K562 (cell line): Measurements from ENCODE around the gene DBT. TPM values are rescaled to one million over a fixed set of nuclear protein-coding genes. Genes with fewer than 3 reads are reported as not detected.

Source experiments
- CUX1 ChIP-seq: fragments of 200-800 bp; sonication (Bioruptor generic); IDR thresholded peaks from 2 replicates; pipeline ENCODE4 v1.6.1; 2016; ENCODE audit warnings: missing genetic modification characterization, missing compliant biosample characterization
- DNMT1 ChIP-seq: fragments of 450-650 bp; IDR thresholded peaks from 2 replicates; pipeline ENCODE4 v1.6.1; 2016; ENCODE audit warnings: antibody characterized with exemption, mild to moderate bottlenecking
- EP400 ChIP-seq: fragments of 450-650 bp; IDR thresholded peaks from 2 replicates; pipeline ENCODE4 v1.6.1; 2017; ENCODE audit warnings: antibody characterized with exemption, mild to moderate bottlenecking, moderate library complexity
- GTF3C2 ChIP-seq: IDR thresholded peaks from 3 replicates; pipeline ENCODE4 v1.6.1; 2011; ENCODE audit warnings: borderline replicate concordance, mild to moderate bottlenecking, moderate library complexity; ENCODE audit not compliant: insufficient read length; ENCODE audit errors: extremely low read depth
- MBD2 ChIP-seq: sonication (generic); IDR thresholded peaks from 2 replicates; pipeline ENCODE4 v1.6.1; 2016; ENCODE audit warnings: low read depth, borderline replicate concordance
- POLR2H ChIP-seq: IDR thresholded peaks from 2 replicates; pipeline ENCODE4 v1.6.1; 2016; ENCODE audit warnings: missing genetic modification characterization, low read depth, mild to moderate bottlenecking, control low read depth, missing compliant biosample characterization, moderate library complexity
- SAFB2 ChIP-seq: fragments of 200-400 bp; formaldehyde crosslinking; IDR thresholded peaks from 2 replicates; pipeline ENCODE4 v1.6.1; 2018; ENCODE audit warnings: borderline replicate concordance, low read length, low read depth, moderate library complexity; ENCODE audit not compliant: severe bottlenecking
- SFPQ ChIP-seq: fragments of 200-400 bp; formaldehyde crosslinking; IDR thresholded peaks from 2 replicates; pipeline ENCODE4 v1.6.1; 2017; ENCODE audit warnings: mild to moderate bottlenecking, low read depth, low read length, moderate library complexity
- VEZF1 ChIP-seq: fragments of 200-800 bp; sonication (Bioruptor generic); IDR thresholded peaks from 2 replicates; pipeline ENCODE4 v1.6.1; 2017; ENCODE audit warnings: missing genetic modification characterization, missing compliant biosample characterization
- ZBTB12 ChIP-seq: fragments of 250-450 bp; sonication (Bioruptor Pico); IDR thresholded peaks from 2 replicates; pipeline ENCODE4 v1.4.0; 2020
- ZNF444 ChIP-seq: fragments of 250-450 bp; sonication (Bioruptor Pico); IDR thresholded peaks from 2 replicates; pipeline ENCODE4 v1.4.0; 2020; ENCODE audit warnings: mild to moderate bottlenecking, moderate library complexity
- ZNF511 ChIP-seq: sonication (generic); formaldehyde crosslinking; IDR thresholded peaks from 2 replicates; pipeline ENCODE4 v1.8.0; 2022; ENCODE audit warnings: mild to moderate bottlenecking, missing genetic modification reagents
- ZNF584 ChIP-seq: fragments of 200-800 bp; sonication (Bioruptor generic); IDR thresholded peaks from 2 replicates; pipeline ENCODE4 v1.6.1; 2016; ENCODE audit warnings: low read depth, mild to moderate bottlenecking, missing genetic modification characterization, missing compliant biosample characterization
- polyA plus RNA-seq, 8 experiments: library from polyadenylated mRNA; depleted of rRNA in 4 of 8; stranded (reverse) in 5 of 8; unstranded in 3 of 8; fragments of >200 nt; fragmentation: Nextera tagmentation in 2 of 8; fragmentation: Illumina TruSeq in 1 of 8; extraction: Ambion mirVana in 2 of 8; extraction: Trizol in 1 of 8; gene quantifications; 2 replicates each; pipeline versions ENCODE4 v1.2.1 to v1.2.3, GENCODE V29; 2011 to 2014; ENCODE audit warnings: inconsistent platforms in 1 of 8, missing spikeins in 1 of 8
- total RNA-seq, 7 experiments: library from RNA; depleted of rRNA in 6 of 7; stranded (reverse); fragments of >200 nt in 6 of 7; fragmentation: Illumina TruSeq in 2 of 7; extraction: Trizol in 2 of 7; gene quantifications; 2 replicates each; pipeline versions ENCODE4 v1.2.1 to v1.2.3, GENCODE V29; 2011 to 2021; ENCODE audit warnings: low replicate concordance in 1 of 7

The DBT gene
- total and polyA plus RNA-seq, 9 of the 15 experiments (the other 6 are each of a cell fraction or from before 2014, with no cell fraction given), result 2.7 to 13.5 (median 7.3) TPM

- TF ChIP-seq CUX1 (CRISPR knock-in tag) (0 out of 2 replicates have a peak, but pooled peaks have one; percentile 45), EP400 (no peak), SAFB2 (no peak), ZBTB12 (CRISPR knock-in tag) (no peak), ZNF584 (CRISPR knock-in tag) (no peak), ZNF444 (CRISPR knock-in tag) (no peak), GTF3C2 (no peak), MBD2 (no peak), VEZF1 (CRISPR knock-in tag) (peak; percentile 34; the same call in 1 of the 2 replicates), POLR2H (tag) (no peak), ZNF511 (CRISPR knock-in tag) (no peak; the same call in 1 of the 2 replicates), SFPQ (no peak), DNMT1 (no peak)
Observed at GRCh38 chr1:100265562-100265930, 15.9 kb upstream of the DBT start (continued).
